GM12878 (cell line): ENCODE data around the gene ACTA2. TPM values are rescaled to one million over a fixed set of nuclear protein-coding genes. Genes with fewer than 3 reads are reported as not detected.

Experiments
- BCL11A ChIP-seq: IDR thresholded peaks from 2 replicates; pipeline ENCODE4 v1.6.1; 2011; ENCODE audit warnings: low read depth, low read length
- BCLAF1 ChIP-seq: fragments of 450-650 bp; IDR thresholded peaks from 2 replicates; pipeline ENCODE4 v1.6.1; 2017; ENCODE audit warnings: antibody characterized with exemption, mild to moderate bottlenecking, moderate library complexity
- ESRRA ChIP-seq: IDR thresholded peaks from 2 replicates; pipeline ENCODE4 v1.6.1; 2012; ENCODE audit warnings: mild to moderate bottlenecking, low read length, improper control_type of control experiment
- EZH2 ChIP-seq: IDR thresholded peaks from 2 replicates; pipeline ENCODE4 v1.6.1; 2012; ENCODE audit warnings: low read depth, mild to moderate bottlenecking, control low read depth, inconsistent platforms, low read length, borderline replicate concordance; ENCODE audit not compliant: control insufficient read depth
- GABPA ChIP-seq: IDR thresholded peaks from 2 replicates; pipeline ENCODE4 v1.6.1; 2014; ENCODE audit warnings: antibody characterized with exemption, low read depth, mild to moderate bottlenecking, inconsistent platforms
- HDAC2 ChIP-seq: fragments of 200-600 bp; sonication (generic); IDR thresholded peaks from 2 replicates; pipeline ENCODE4 v1.6.1; 2017
- MLLT1 ChIP-seq: fragments of 450-650 bp; IDR thresholded peaks from 2 replicates; pipeline ENCODE4 v1.6.1; 2016; ENCODE audit warnings: mild to moderate bottlenecking
- NFIC ChIP-seq: IDR thresholded peaks from 2 replicates; pipeline ENCODE4 v1.6.1; 2012; ENCODE audit warnings: low read depth, mild to moderate bottlenecking, inconsistent platforms, low read length, moderate library complexity
- NFYB ChIP-seq: IDR thresholded peaks from 2 replicates; pipeline ENCODE4 v1.6.1; 2011; ENCODE audit warnings: low read depth, mild to moderate bottlenecking, low read length, improper control_type of control experiment, moderate library complexity; ENCODE audit not compliant: insufficient read depth
- NR2C1 ChIP-seq: fragments of 450-650 bp; IDR thresholded peaks from 2 replicates; pipeline ENCODE4 v1.6.1; 2017; ENCODE audit warnings: antibody characterized with exemption, mild to moderate bottlenecking, moderate library complexity
- NRF1 ChIP-seq: conservative IDR thresholded peaks from 2 replicates; pipeline ENCODE4 v1.6.1; 2011; ENCODE audit warnings: mild to moderate bottlenecking, low read depth, low read length, improper control_type of control experiment
- POLR2AphosphoS5 ChIP-seq: IDR thresholded peaks from 2 replicates; pipeline ENCODE4 v1.6.1; 2011; ENCODE audit warnings: mild to moderate bottlenecking, low read length, inconsistent platforms
- RBBP5 ChIP-seq: fragments of 200-600 bp; sonication (generic); conservative IDR thresholded peaks from 2 replicates; pipeline ENCODE4 v1.6.1; 2016
- SKIL ChIP-seq: fragments of 450-650 bp; IDR thresholded peaks from 2 replicates; pipeline ENCODE4 v1.6.1; 2017; ENCODE audit warnings: mild to moderate bottlenecking, low read depth, inconsistent platforms; ENCODE audit not compliant: poor library complexity, severe bottlenecking
- SUZ12 ChIP-seq: fragments of 200-600 bp; sonication (generic); IDR thresholded peaks from one replicate; pipeline ENCODE4 v1.6.1; 2018; ENCODE audit warnings: antibody characterized with exemption, mild to moderate bottlenecking; ENCODE audit not compliant: unreplicated experiment
- ZNF217 ChIP-seq: fragments of 450-650 bp; IDR thresholded peaks from 2 replicates; pipeline ENCODE4 v1.6.1; 2017; ENCODE audit warnings: antibody characterized with exemption, mild to moderate bottlenecking
- polyA plus RNA-seq, 11 experiments: library from polyadenylated mRNA; depleted of rRNA in 4 of 11; unstranded in 6 of 11; stranded (reverse) in 5 of 11; fragments of >200 nt; fragmentation: Nextera tagmentation in 4 of 11; fragmentation: Illumina TruSeq in 1 of 11; extraction: Ambion mirVana in 4 of 11; extraction: Trizol in 1 of 11; gene quantifications; 1 replicate in 1 of 11; 2 replicates in 10 of 11; pipeline versions ENCODE4 v1.2.1 to v1.2.3, GENCODE V29; 2011 to 2016; ENCODE audit warnings: inconsistent platforms in 2 of 11, missing spikeins in 2 of 11, low read depth in 1 of 11
- total RNA-seq, 4 experiments: library from RNA; depleted of rRNA in 3 of 4; stranded (reverse); fragments of >200 nt in 3 of 4; fragmentation: Illumina TruSeq in 1 of 4; extraction: Trizol in 1 of 4; gene quantifications; 2 replicates each; pipeline versions ENCODE4 v1.2.1 to v1.2.3, GENCODE V29; 2013 to 2021
- TF ChIP-seq, protein P1 (sequence below): IDR thresholded peaks from 2 replicates; pipeline ENCODE4 v1.6.1; 2012; ENCODE audit warnings: low read depth, low read length, improper control_type of control experiment
- TF ChIP-seq, protein P2 (sequence below): fragments of 450-650 bp; IDR thresholded peaks from 2 replicates; pipeline ENCODE4 v1.6.1; 2017; ENCODE audit warnings: low read depth, mild to moderate bottlenecking, moderate library complexity

ACTA2 gene
- total and polyA plus RNA-seq, 10 of the 15 experiments (the other 5 are each of a cell fraction or from before 2014, with no cell fraction given), result 7.4 to 78.2 (median 32.4) TPM

- TF ChIP-seq BCLAF1, result no peak
- TF ChIP-seq, protein P1, sequence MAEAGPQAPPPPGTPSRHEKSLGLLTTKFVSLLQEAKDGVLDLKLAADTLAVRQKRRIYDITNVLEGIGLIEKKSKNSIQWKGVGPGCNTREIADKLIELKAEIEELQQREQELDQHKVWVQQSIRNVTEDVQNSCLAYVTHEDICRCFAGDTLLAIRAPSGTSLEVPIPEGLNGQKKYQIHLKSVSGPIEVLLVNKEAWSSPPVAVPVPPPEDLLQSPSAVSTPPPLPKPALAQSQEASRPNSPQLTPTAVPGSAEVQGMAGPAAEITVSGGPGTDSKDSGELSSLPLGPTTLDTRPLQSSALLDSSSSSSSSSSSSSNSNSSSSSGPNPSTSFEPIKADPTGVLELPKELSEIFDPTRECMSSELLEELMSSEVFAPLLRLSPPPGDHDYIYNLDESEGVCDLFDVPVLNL, result no peak
- TF ChIP-seq NFIC, result 0 out of 2 replicates have a peak, but pooled peaks have one; percentile 7
- TF ChIP-seq ZNF217, result no peak
- no peak for TF ChIP-seq NRF1
- peak; percentile 51; the same call in 1 of the 2 replicates for TF ChIP-seq POLR2AphosphoS5
- TF ChIP-seq SUZ12, result no peak
- TF ChIP-seq NR2C1, result no peak
- TF ChIP-seq RBBP5, result no peak
- peak; percentile 23 for TF ChIP-seq SKIL
- TF ChIP-seq BCL11A, result no peak
- no peak for TF ChIP-seq EZH2
- no peak for TF ChIP-seq HDAC2
- TF ChIP-seq ESRRA, result no peak
- TF ChIP-seq NFYB, result peak; percentile 56; the same call in 1 of the 2 replicates
- TF ChIP-seq GABPA, result no peak
- peak; percentile 71; the same call in 1 of the 2 replicates for TF ChIP-seq MLLT1
- TF ChIP-seq, protein P2, sequence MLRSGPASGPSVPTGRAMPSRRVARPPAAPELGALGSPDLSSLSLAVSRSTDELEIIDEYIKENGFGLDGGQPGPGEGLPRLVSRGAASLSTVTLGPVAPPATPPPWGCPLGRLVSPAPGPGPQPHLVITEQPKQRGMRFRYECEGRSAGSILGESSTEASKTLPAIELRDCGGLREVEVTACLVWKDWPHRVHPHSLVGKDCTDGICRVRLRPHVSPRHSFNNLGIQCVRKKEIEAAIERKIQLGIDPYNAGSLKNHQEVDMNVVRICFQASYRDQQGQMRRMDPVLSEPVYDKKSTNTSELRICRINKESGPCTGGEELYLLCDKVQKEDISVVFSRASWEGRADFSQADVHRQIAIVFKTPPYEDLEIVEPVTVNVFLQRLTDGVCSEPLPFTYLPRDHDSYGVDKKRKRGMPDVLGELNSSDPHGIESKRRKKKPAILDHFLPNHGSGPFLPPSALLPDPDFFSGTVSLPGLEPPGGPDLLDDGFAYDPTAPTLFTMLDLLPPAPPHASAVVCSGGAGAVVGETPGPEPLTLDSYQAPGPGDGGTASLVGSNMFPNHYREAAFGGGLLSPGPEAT, result peak; percentile 68
Measured at GRCh38 chr10:88992921-88993524, 40.5 kb upstream of the ACTA2 start (continued).
